ENCODE measurements around the gene FXN. TPM values are rescaled to one million over a fixed set of nuclear protein-coding genes. Genes with fewer than 3 reads are reported as not detected.

Gene FXN
- total RNA-seq, 4 donors from 2014 or later = 4.6 to 13.2 (median 8.1) TPM

GRCh38 chr9:69130456-69131441 is 95.2 kb downstream of the FXN start:
- Histone ChIP-seq H3K27me3 (no peaks in the 10 kb centered on the region), H3K9me3 (no peaks in the 10 kb centered on the region), H3K4me3 (no peak overlapping the region), H3K4me1 (peaks cover 0 to 47% (median 22%) of the 10 kb centered on the region in 3 donors), H3K27ac (peak overlapping the region in 2 of 4 donors; percentile 35 to 49), H3K36me3 (no peaks in the 10 kb centered on the region)
- TF ChIP-seq EP300 (IDR thresholded peaks at IDR 0.05) (no peak), POLR2A (IDR thresholded peaks at IDR 0.05) (no peak), CTCF (IDR thresholded peaks at IDR 0.05) (no peak), POLR2AphosphoS5 (IDR thresholded peaks at IDR 0.05) (no peak)
- ATAC-seq = no peak
- 38 to 53% methylated on average over 4 to 6 of the region's 16 CpGs for WGBS, 2 donors (ENCODE audit: low coverage in 1 of 2)

- no peaks in the 10 kb centered on the region for H3K27me3 ChIP-seq
- H3K4me1 ChIP-seq = peaks cover 0 to 47% (median 22%) of the 10 kb centered on the region in 3 donors
- H3K9me3 ChIP-seq = no peaks in the 10 kb centered on the region
- peak overlapping the region in 2 of 4 donors; percentile 35 to 49 for H3K27ac ChIP-seq
- ATAC-seq = peak; percentile 92
- peak; percentile 54 for TF ChIP-seq POLR2AphosphoS5 (IDR thresholded peaks at IDR 0.05)
- no peak for TF ChIP-seq CTCF (IDR thresholded peaks at IDR 0.05)
- 55 to 83% methylated on average over 1 of the region's 1 CpG for WGBS, 2 donors (ENCODE audit: low coverage in 1 of 2)
- no peaks in the 10 kb centered on the region for H3K36me3 ChIP-seq
- no peak overlapping the region for H3K4me3 ChIP-seq
Measured at GRCh38 chr9:69131682-69132081, 96.1 kb downstream of the FXN start.

GRCh38 chr9:69132361-69132760 is 96.8 kb downstream of the FXN start:
- peaks cover 0 to 47% (median 22%) of the 10 kb centered on the region in 3 donors for H3K4me1 ChIP-seq
- H3K27ac ChIP-seq = peak overlapping the region in 1 of 4 donors; percentile 49
- H3K27me3 ChIP-seq = no peaks in the 10 kb centered on the region
- no peak overlapping the region for H3K4me3 ChIP-seq
- no peak for ATAC-seq
- no peaks in the 10 kb centered on the region for H3K36me3 ChIP-seq
- TF ChIP-seq CTCF (IDR thresholded peaks at IDR 0.05) (no peak), EP300 (IDR thresholded peaks at IDR 0.05) (no peak), POLR2A (IDR thresholded peaks at IDR 0.05) (no peak), POLR2AphosphoS5 (IDR thresholded peaks at IDR 0.05) (no peak)
- 81 to 83% methylated on average over 4 of the region's 4 CpGs for WGBS, 2 donors (ENCODE audit: low coverage in 1 of 2)
- no peaks in the 10 kb centered on the region for H3K9me3 ChIP-seq

- 89 to 100% methylated on average over 3 to 6 of the region's 6 CpGs for WGBS, 2 donors (ENCODE audit: low coverage in 1 of 2)
- Histone ChIP-seq H3K4me3 (no peak overlapping the region), H3K27ac (no peak overlapping the region), H3K27me3 (no peaks in the 10 kb centered on the region), H3K4me1 (peaks cover 0 to 40% (median 22%) of the 10 kb centered on the region in 3 donors), H3K9me3 (no peaks in the 10 kb centered on the region), H3K36me3 (no peaks in the 10 kb centered on the region)
- no peak for ATAC-seq
- no peak for TF ChIP-seq POLR2AphosphoS5 (IDR thresholded peaks at IDR 0.05)
- TF ChIP-seq POLR2A (IDR thresholded peaks at IDR 0.05) = no peak
- TF ChIP-seq CTCF (IDR thresholded peaks at IDR 0.05) = no peak
- no peak for TF ChIP-seq EP300 (IDR thresholded peaks at IDR 0.05)
Measured at GRCh38 chr9:69134412-69134811, 98.9 kb downstream of the FXN start.

GRCh38 chr9:69136185-69136584 is 100.6 kb downstream of the FXN start:
- 93 to 100% methylated on average over 1 to 2 of the region's 2 CpGs for WGBS, 2 donors (ENCODE audit: low coverage in 1 of 2)

More at GRCh38 chr9:69136185-69136584, 100.6 kb downstream of the FXN start:
- Histone ChIP-seq H3K4me3 (no peak overlapping the region), H3K27ac (no peak overlapping the region), H3K36me3 (no peaks in the 10 kb centered on the region), H3K27me3 (no peaks in the 10 kb centered on the region), H3K4me1 (peaks cover 0 to 22% (median 13%) of the 10 kb centered on the region in 3 donors), H3K9me3 (no peaks in the 10 kb centered on the region)
- ATAC-seq = no peak
- TF ChIP-seq POLR2AphosphoS5 (IDR thresholded peaks at IDR 0.05) (no peak), POLR2A (IDR thresholded peaks at IDR 0.05) (no peak), CTCF (IDR thresholded peaks at IDR 0.05) (no peak), EP300 (IDR thresholded peaks at IDR 0.05) (no peak)
